HEK293T (cell line): Measurements from ENCODE around the gene CHP2.

Source experiments
- ARNT ChIP-seq: fragments of 450-650 bp; IDR thresholded peaks from 2 replicates; pipeline ENCODE4 v1.6.1; 2017; ENCODE audit warnings: mild to moderate bottlenecking
- BHLHE40 ChIP-seq: fragments of 450-650 bp; IDR thresholded peaks from 2 replicates; pipeline ENCODE4 v1.6.1; 2016; ENCODE audit warnings: mild to moderate bottlenecking, moderate library complexity, borderline replicate concordance
- FOXA1 ChIP-seq: fragments of 450-650 bp; IDR thresholded peaks from 2 replicates; pipeline ENCODE4 v1.6.1; 2016; ENCODE audit warnings: mild to moderate bottlenecking
- FOXM1 ChIP-seq: fragments of 450-650 bp; IDR thresholded peaks from 2 replicates; pipeline ENCODE4 v1.6.1; 2017; ENCODE audit warnings: mild to moderate bottlenecking, borderline replicate concordance
- HDGF ChIP-seq: fragments of 450-650 bp; IDR thresholded peaks from 2 replicates; pipeline ENCODE4 v1.6.1; 2017; ENCODE audit warnings: antibody characterized with exemption, borderline replicate concordance
- SP1 ChIP-seq: fragments of 450-650 bp; IDR thresholded peaks from 2 replicates; pipeline ENCODE4 v1.6.1; 2017
- SUZ12 ChIP-seq: fragments of 450-650 bp; IDR thresholded peaks from 2 replicates; pipeline ENCODE4 v1.6.1; 2016; ENCODE audit warnings: mild to moderate bottlenecking
- TARDBP ChIP-seq: fragments of 450-650 bp; IDR thresholded peaks from 2 replicates; pipeline ENCODE4 v1.6.1; 2016
- ZNF384 ChIP-seq: fragments of 450-650 bp; IDR thresholded peaks from 2 replicates; pipeline ENCODE4 v1.6.1; 2016
- TF ChIP-seq, protein P1 (sequence below): fragments of 450-650 bp; IDR thresholded peaks from 2 replicates; pipeline ENCODE4 v1.6.1; 2016

DNA sequence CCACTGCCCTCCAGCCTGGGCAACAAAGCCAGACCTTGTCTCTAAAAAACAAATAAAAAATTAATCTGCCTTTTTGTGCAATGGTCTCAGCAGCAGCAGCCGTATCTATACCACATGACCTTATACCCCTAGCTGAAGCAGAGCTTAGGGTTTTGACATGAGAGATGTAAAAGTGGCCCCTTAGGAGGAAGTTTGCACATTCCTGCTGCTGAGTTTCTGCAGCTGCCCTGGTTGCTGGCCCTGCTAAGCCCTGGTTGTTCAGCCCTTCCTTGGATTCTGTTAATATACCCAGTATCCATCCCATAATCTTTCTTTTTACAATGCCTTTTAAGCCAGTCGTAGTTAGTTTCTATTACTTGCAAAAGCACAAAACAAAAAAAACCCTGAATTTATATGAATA is 48.0 kb downstream of the CHP2 start:
- no peak for TF ChIP-seq ARNT
- TF ChIP-seq SUZ12, result no peak
- no peak for TF ChIP-seq BHLHE40
- no peak for TF ChIP-seq FOXA1
- TF ChIP-seq HDGF, result no peak
- no peak for TF ChIP-seq SP1
- no peak for TF ChIP-seq ZNF384
- TF ChIP-seq, protein P1, sequence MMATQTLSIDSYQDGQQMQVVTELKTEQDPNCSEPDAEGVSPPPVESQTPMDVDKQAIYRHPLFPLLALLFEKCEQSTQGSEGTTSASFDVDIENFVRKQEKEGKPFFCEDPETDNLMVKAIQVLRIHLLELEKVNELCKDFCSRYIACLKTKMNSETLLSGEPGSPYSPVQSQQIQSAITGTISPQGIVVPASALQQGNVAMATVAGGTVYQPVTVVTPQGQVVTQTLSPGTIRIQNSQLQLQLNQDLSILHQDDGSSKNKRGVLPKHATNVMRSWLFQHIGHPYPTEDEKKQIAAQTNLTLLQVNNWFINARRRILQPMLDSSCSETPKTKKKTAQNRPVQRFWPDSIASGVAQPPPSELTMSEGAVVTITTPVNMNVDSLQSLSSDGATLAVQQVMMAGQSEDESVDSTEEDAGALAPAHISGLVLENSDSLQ, result no peak
- no peak for TF ChIP-seq FOXM1
- no peak for TF ChIP-seq TARDBP
